Activated naive CD4-positive, alpha-beta T cell treated with Interleukin-2 at 50 U/mL for 16 hours (primary cell): ENCODE data around the gene SLC23A2.

ENCODE experiments used
- DNase-seq: peaks from one replicate; pipeline ENCODE4 v3.0.0-alpha.2; 2020

Gene SLC23A2

DNA sequence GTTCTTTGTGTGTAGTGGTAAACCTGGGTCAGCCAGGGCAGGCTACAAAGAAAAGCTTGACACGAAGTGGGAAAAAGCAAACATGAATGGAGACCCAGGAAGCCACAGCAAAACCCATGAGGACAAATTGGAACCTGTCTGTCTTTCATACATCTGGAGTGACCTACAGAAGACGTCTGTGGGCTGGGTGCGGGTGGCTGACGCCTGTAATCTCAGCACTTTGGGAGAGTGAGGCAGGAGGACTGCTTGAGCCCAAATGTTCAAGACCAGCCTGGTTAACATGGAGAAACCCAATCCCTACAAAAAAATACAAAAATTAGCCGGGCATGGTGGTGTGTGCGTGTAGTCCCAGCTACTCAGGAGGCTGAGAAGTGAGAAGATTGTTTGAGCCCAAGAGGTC is 164.8 kb downstream of the SLC23A2 start:
- DNase-seq: no peak

DNA sequence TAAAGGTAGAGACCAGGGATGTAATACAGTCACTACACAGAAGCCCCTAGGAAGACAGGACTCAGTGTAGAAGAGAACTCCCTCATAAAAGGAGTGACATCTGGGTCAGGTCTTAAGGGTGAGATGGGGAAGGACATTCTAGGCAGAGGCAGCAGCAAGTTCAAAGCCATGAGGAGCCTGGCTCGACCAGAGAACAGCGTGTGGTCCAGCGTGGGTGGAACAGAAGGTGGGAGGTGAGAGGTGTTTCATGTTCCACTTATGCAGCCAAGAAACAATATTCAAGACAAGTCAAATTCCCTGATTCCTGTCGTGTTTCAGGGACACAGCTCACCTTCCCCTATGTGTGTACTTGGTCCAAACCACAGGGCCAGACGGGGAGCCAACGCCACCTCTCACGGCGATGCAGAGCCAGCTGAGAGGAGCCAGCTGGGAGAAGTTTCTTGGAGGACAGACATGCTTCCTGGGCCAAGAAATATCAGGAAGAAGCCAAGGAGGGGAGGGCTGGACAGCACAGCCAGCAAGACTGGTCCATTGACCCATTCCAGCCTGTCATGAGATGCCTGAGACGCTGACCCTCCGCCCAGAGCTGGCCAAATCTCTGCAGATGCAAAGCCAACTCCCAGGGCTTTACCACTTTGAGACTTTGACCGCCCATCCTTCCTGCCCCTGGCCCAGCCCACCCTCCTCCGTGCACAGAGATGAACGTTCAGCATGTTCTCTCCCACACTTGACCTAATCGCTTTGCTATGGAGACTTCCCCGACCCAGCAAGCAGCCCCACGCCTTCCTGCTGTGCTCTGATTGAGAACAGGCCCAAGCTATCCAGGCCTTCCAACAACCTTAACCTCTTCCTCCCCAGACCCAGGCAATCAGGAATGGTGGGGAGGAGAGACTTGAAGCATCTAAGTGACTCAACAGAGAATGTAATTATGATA is 165.8 kb downstream of the SLC23A2 start:
- no peak for DNase-seq

DNA sequence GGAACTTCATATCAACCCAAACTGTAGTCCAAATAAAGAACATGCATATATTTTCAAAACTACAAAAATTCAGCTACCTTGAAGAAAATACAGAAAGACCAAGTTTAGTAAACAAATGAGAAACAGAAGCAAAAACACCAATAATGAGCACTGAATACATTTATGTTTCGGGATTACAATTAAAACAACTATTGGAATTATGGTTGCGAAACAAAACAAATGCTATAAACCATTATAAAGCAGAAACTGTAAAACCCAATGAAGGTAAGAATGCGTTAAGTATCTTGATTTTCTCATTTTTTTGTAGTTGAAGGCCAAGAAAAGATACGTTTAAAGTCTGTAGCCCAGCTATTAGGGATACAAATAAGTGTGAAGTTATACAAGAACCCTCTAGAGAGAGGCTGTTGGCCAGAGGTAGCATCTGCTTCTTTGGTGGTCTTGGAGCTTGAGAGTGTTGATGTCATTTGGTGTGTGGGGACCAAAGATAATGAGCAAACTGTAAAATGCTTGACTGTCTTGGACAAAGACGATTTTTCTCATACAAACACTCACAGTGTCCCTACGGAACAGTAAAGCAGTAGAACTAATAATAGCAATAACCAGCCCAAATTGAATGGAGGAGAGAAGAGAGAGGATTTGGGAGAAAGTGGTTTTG is 168.1 kb downstream of the SLC23A2 start:
- no peak for DNase-seq

DNA sequence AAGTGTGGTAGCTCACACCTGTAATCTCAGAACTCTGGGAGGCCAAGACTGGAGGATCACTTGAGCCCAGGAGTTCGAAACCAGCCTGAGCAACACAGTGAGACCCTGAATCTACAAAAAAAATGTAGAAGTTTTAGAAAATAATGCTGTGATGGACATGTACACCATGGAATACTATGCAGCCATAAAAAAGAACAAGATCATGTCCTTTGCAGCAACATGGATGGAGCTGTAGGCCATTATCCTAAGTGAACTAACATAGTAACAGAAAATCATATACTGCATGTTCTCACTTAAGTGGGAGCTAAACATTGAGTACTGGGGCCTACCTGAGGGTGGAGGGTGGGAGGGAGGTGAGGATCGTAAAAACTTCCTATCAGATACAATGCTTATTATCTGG is 168.8 kb downstream of the SLC23A2 start:
- no peak for DNase-seq

DNA sequence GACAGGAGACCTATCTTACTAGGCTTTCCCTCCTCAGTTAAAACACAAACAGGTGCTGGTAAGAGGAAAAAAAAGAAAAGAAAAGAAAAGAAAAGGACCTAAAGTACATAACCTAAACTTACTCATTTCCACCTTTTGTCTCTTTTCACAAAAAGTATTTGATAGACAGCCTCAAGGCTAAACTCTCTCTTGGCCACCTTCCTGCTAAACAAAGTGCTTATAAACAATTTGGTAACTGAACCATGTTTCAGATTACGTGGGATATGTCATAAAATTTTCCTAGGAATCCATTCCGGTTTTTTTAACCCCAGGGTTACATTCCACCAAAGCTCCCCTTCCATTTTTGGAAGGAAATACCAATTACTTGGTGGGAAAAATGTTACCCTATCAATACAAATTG is 170.6 kb downstream of the SLC23A2 start:
- no peak for DNase-seq

DNA sequence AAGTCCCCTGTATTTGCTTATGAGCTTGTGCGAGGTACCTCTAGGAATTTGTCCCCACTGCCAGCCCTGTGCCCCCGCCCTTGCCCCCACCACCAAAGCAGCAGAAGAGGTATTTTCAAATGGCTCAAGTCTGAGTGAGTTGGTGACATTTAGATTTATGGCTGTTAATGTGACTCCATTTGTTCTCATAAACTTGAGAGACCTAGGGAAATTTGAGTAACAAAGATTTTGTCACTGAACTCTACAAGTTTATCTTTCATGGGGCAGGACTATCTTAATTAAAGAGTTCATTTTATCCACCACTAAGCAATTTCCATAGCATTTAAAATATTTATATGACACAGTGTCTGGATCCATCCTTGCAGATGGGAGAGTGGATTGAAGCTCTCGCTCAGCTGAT is 171.1 kb downstream of the SLC23A2 start:
- no peak for DNase-seq

DNA sequence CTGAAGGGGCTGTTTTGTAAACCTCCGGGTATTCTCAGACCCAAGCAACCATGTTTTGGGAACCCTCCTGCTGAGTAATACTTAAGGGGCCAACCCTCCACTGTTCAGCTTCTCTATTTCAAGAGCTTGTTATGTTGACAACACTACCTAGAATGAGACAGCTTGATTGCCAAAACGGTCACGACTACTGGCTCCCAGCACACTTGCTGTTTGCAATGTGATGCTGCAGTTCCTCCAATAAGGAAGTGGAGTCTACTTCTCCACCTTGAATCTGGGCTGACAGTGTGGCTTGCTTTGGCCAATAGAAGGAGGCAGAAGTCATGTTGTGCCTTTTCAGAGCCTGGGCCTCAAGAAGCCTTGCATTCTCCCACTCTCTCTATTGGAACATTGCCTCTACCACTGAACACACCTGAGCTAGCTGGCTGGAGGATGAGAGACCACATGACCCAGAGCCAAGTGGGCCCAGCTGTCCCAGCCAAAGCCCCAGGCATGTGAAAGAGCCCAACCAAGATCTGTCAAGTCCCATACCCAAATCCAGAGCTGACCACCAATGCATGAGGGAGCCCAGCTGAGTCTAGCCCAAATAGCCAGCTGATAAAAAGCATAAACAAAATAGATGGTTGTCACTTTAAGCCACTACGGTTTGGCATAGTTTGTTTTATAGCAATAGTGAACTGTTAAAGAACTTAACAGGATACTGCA is 171.6 kb downstream of the SLC23A2 start:
- no peak for DNase-seq

DNA sequence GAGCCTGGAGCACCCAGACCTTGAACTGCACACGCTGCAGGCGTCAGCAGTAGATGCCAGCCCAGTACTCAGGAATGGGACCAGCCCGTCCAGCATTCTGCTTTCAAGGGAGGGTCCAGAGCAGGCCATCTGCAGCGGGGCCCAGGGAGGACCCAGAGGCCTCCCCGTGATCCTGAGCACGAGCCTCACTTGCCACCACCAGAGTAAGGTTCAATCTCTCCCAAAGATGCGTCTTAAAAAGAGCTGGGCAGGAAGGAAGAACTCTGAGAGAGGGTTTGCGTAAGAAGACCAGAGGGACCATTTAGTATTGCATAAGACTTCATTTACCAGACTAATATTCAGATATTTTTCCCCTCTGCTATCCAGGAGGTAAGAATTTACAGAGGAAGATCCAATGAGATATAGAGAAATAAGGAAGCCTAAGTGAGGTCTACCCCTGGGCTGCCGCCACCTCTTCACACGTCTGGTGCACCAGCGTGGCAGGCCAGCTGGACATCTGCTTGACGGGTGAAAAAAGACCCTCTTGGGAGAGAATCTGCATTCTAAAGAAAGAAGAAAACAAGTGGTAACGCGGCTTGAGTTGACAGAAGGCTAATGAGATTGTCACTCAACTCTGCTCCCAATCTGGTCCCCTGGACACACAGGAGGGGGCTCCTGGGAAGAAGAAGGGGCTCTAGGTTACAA is 172.3 kb downstream of the SLC23A2 start:
- no peak for DNase-seq

DNA sequence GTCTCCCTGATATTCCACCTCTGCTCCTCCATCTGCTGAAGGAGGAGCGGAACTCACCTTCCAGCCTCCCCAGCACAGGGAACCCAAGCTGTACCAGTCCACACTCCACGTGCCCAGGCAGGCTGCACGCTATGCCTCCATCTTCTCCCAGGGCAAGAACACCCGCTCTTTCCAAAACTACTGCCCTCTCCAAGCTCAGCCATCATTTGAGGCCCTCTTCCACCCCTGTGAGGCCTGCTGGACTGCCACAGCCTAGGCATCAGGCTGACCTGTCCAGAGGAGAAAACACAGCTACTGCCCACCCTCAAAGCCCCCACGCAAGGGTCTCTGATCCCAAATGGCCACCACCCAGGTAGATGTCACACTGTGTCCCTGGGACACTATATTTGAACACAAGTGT is 179.7 kb downstream of the SLC23A2 start:
- no peak for DNase-seq

DNA sequence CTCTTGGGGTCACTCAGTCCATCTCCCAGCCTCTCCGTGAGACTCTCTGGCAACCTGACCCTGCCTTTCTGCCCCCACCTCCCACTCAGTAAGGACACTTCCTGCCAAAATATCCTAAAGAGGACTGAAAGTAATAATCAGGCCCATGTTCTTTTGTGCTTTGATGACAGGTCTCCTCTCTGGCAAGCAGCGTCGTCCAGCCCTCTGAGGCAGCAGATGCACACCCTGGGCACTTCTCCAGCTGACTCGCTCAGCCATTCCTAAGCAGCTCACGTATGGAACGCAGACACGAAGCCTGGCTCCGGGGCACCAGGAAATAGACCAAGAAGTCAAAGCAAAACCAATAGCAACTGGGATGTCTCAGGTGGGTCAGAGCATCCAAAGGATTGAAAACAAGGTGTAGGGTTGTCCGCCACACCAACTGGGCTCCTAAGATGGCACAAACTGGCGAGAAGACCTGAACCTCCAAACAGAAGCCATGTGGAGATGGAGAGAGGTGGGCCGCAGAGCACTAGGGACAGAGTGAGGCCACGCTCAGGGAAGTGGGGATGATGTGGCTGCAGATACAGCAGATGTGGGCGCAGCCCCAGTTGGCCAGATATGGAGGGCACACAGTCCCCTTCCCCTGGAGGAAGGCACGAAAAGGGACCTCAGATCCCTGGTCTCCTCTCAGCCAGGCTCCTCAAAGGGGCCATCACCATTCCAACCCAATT is 180.3 kb downstream of the SLC23A2 start:
- no peak for DNase-seq

DNA sequence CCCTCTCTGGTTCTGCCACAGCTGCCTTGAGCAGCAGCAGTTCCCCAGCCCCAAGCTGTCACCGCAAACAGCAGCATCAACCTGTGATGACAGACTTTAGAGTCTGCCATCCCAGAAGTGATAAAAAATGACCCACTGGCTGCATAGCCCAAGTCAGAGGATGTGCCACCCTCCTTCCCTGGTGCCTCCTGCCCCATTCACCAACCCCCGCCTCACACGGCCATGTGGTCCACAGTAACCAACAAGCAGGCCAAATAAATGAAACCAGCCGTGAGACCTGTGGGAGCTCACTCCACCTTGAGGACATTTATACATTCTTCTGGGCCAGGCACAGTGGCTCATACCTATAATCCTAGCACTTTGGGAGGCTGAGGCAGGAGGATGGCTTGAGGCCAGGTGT is 181.4 kb downstream of the SLC23A2 start:
- no peak for DNase-seq

DNA sequence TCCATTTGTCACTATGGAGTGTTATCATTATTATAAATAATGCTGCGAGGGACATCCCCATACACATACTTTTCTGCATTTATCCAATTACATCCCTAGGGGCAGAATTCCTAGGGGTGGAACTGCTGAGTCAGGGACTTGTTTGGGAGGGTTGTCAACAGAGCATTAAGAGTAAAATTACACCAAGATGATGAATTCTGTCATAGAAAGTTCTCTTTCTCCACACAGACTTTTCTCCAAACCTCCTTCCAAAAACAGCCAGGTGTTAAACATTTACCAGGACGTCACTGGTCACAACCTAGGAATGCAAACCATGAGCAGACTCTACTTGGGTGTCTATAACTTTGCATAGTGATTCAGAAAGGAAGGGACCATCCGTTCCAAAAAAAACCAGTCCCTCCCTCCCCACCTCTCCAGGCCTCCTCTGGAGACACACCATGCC is 184.1 kb downstream of the SLC23A2 start:
- DNase-seq: no peak

DNA sequence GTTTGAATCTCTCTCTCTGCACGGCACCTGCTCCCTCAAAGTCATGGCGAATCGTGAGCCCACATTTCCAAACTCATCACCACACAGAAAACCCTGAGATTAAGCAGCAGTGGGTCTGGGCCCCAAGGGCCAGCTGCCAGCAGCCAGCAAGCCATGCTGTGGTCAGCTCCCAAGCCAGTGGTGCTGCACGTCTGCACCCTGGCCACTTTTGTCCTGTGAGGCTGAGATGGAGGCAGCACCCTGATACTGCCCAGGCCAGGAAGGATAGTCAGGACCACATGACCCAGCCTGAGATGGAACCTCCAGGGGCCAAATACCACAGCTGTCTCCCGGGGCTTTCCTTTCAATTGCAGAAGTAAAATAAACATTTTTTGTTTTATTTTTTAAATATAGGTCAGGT is 185.7 kb downstream of the SLC23A2 start:
- no peak for DNase-seq

DNA sequence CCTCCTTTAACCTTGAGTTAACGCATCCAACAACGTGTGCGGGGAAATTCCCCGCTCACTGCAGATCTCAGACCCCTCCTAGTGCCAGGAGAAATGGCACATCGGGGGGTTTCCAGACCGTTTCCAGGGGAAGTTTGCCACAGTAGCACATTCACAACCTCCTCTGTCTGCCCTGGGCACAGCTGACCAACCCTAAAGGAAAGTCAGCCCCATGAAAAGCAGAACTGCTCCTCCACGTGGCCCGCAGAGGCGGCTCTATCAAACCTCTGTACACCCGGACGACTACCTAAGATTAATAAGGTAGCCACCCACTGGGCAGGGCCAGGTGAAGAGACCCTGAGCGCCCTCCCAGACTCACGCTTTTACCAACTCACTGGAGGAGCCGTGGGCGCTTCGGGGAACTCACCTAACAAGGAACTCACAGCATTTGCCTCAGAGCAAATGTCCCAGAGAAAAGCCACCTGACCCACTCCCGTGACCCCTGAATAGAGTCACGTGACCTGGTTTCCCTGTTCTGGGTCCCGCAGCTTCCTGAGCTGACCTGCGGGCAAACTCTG is 186.5 kb downstream of the SLC23A2 start:
- peak; percentile 81 for DNase-seq

DNA sequence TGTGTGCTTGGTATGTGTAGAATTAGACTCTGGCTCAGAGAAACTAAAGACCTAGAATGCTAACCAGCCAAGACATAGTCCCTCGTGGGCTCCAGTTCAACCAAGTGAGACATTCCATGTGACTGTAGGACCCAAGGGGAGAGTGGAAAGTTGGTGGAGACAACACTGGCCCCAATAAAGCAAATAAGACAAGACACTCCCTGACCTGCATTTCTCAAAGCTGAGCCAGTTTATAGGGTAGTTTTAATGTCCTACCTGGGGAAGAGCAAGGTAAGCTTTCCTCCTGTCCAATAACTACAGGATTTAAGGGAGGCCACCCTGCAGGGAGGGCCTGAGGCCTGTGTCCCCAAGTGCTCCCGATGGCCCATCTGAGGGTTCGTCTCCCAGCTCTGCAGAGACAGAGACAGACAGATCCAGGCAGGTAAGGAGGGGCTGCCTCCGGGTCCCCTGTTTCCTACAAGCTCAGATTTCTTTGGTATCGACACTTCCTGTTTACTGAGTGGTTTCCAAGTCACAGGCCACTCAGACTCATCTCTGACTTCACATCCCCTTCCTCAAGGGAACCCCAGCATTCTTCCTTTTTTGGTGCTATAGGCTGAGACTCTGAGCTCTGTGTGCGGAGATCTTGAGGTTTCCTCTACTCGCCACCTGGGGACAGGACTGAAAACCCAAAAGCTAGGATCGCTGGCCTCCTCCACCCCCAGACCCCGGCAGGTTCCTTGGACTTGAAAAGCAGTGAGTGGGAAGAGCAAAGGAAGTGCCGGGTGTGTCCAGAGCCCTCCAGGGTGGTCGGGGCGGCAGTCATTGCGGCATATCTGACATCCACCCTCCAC is 187.2 kb downstream of the SLC23A2 start:
- DNase-seq: peak; percentile 12

DNA sequence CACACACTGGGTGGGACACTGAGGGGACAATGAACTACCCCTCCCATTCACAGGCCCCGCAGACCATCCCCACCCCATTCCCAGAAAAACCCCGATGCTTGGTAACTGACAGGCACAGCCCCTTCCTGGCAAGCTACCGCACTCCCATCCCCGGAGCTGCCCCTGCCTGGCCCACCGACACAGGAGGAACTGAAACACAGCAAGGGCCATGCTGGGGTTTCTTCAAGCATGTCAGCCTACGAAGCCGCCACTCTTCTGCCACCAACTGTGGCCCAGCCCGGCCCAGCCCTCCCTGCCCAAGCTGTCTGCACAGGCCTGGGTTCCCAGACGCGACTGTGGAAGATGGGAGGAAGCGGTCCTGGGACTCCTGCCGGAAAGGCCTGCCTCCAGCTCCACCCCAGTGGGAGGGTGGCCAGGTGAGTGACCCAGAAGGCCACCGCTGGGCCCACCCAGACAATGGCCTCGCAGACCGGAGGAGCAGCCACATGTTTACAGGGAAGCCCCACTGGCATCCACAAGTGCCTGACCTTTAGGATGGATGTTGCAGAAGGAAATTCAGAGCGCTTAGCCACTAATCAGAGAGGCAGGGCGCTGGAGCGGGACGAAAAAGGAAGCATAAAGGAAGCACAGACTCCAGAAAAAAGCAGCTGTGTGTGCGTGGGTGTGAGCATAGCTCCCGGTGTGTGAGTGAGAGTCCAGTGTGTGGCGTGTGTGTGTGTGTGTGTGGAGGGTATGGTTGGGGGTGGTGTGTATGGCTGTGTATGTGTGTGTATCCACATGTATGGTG is 188.0 kb downstream of the SLC23A2 start:
- peak; percentile 30 for DNase-seq

DNA sequence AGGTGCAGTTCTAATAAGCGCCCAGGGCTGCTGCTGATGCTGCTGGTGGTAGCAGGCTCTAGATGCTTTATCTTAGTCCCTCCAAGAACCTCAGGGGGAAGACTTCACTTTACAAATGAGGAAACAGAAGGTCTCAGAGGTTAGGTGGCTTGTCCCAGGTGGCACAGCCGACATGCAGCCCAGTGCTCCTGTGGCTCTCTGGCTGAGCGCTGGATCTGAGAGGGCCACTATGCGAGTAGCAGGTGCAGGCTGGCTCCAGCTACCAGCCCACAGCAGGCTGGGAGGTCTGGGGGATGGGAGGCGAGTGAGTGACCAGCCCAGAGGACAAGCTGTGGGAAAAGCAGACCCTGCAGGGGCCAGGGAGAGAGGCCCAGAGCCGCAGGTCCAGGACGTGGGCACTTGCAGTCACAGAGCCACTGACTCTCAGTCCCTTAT is 188.7 kb downstream of the SLC23A2 start:
- DNase-seq: peak; percentile 15

DNA sequence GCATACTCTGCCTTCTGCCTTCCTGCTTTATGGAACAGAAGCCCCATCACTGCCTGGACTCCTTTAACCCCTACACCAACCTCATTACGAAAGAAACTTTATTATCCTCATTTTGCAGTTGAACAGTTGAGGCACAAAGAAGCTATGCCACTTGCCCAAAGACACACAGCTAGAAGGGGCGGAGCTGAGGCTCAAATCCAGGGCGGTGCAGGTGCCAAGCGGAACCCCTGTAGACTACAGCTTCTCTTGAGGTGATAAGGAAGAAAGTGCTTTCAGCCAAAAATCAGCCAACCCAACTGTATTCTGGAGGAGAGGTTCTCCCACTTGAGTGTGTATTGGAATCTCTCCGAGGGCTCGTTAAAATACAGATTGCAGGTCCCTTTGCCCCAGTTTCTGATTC is 189.1 kb downstream of the SLC23A2 start:
- DNase-seq: peak; percentile 25

DNA sequence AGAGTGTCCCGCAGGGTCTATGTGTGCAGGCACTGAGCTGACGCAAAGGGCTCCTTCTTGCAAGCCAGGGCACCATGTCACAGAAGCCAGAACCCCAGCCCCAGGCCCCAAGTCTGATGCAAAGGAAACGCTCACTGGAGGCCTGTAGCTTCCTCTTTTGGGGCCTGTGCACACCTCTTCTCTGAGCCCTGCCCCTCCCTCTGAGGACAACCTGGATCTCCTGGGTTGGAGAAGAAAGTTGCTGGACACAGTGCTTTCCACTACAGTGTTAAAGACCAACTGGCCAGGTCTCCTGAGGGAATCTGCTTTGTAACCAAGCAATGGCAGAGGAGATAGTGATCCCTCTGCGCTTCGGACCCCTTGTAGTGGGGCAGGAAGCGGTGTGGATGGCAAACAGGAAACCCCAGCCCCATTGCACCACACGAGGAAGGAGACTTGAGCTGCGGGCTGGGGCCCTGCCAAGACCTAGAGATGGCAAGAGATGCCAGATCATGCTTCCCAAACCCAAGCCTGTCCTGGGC is 189.6 kb downstream of the SLC23A2 start:
- DNase-seq: peak; percentile 52

DNA sequence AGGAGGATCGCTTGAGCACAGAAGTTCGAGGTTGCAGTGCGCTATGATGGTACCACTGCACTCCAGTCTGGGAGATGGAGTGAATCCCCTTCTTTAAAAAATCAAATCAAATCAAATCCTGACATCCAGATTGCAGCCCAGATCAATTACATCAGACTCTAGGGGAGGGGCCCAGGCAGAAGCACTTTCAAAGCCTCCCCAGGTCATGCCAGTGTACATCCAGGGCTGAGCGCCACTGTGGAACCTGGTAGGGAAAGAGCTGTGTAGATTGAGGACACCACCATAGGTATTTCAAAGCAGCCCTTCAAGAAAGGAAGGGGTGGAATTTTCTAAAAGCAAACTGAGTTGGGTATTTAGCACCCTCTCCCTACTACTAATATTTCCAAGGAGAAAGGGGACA is 190.1 kb downstream of the SLC23A2 start:
- no peak for DNase-seq
